Measurements from ENCODE around the gene TMEM59L. TPM values are rescaled to one million over a fixed set of nuclear protein-coding genes. Genes with fewer than 3 reads are reported as not detected.

The TMEM59L gene
- total and polyA plus RNA-seq, 2 of the 13 experiments (the other 11 are each of a cell fraction or from before 2014, with no cell fraction given), result 0.97 to 5.5 TPM

DNA sequence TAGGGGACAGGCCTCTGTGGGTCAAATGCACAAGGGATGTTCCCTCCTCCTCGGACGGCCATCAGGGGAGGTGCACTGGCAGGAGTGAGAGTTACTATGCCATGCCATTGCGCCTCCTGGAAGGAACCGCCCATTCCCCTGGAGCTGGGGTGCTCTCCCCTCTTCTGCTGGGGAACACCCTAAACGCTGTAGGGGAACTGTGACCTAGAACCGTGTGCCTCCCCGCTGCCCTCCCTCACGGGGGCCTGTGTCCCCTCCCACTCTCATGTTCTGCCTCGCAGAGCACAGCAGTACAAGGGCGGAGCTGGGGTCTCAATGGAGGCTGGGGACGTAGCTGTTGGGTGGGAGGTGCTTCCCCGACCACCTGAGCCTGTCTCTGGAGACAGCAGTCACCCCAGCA lies 53.6 kb downstream of the TMEM59L start:
- ChIA-PET CTCF (ENCODE audit: low intra/inter-chr PET ratio, low total read pairs) (no interaction called here), POLR2A (no interaction called here)
- H3K27me3 ChIP-seq (ENCODE audit: control insufficient read depth in 1 of 2, insufficient read depth in 2 of 2, low read length in 2 of 2), result no peaks in the 10 kb centered on the region
- H2AFZ ChIP-seq (ENCODE audit: low read length), result no peak overlapping the region
- H3K36me3 ChIP-seq (replicated peaks in 1 of 2; ENCODE audit: control insufficient read depth in 1 of 2, insufficient read depth in 2 of 2, low read length in 2 of 2), result peaks cover 6 to 7% of the 10 kb centered on the region in 2 experiments; a peak in 3 of 5 replicates
- no peaks in the 10 kb centered on the region for H3K79me2 ChIP-seq (ENCODE audit: insufficient read depth, low read length)
- no peak overlapping the region for H3K4me3 ChIP-seq (replicated peaks in 1 of 3; ENCODE audit: insufficient read depth in 1 of 3, low read depth in 2 of 3, low read length in 3 of 3)
- TF ChIP-seq CHD4 (IDR thresholded peaks at IDR 0.05; ENCODE audit: borderline replicate concordance, low read length) (no peak), ZFP62 (CRISPR knock-in tag; IDR thresholded peaks at IDR 0.05) (no peak), TCF12 (IDR thresholded peaks at IDR 0.05) (no peak), TCF12 (CRISPR knock-in tag; IDR thresholded peaks at IDR 0.05) (no peak), ZNF337 (CRISPR knock-in tag; IDR thresholded peaks at IDR 0.05; ENCODE audit: borderline replicate concordance, low read depth) (no peak), IRF2 (CRISPR knock-in tag; IDR thresholded peaks at IDR 0.05) (no peak), MIXL1 (CRISPR knock-in tag; IDR thresholded peaks at IDR 0.05) (no peak), PCBP2 (optimal IDR thresholded peaks at IDR 0.05; ENCODE audit: low read depth, low read length, poor library complexity, severe bottlenecking) (no peak), RBM39 (IDR thresholded peaks at IDR 0.05; ENCODE audit: low read depth, low read length, poor library complexity, severe bottlenecking) (no peak), SRF (IDR thresholded peaks at IDR 0.05; ENCODE audit: low read depth, low read length) (no peak), EHMT2 (IDR thresholded peaks at IDR 0.05; ENCODE audit: borderline replicate concordance, low read depth, low read length) (no peak), NR3C1 (CRISPR knock-in tag; IDR thresholded peaks at IDR 0.05) (no peak), ZNF737 (CRISPR knock-in tag; IDR thresholded peaks at IDR 0.05; ENCODE audit: borderline replicate concordance) (no peak), FOSL2 (CRISPR knock-in tag; IDR thresholded peaks at IDR 0.05) (no peak), ZNF468 (CRISPR knock-in tag; IDR thresholded peaks at IDR 0.05) (no peak), SUZ12 (IDR thresholded peaks at IDR 0.05; ENCODE audit: low read depth, low read length) (no peak), ETV6 (CRISPR knock-in tag; conservative IDR thresholded peaks at IDR 0.05) (no peak)
- TF ChIP-seq, protein P1, sequence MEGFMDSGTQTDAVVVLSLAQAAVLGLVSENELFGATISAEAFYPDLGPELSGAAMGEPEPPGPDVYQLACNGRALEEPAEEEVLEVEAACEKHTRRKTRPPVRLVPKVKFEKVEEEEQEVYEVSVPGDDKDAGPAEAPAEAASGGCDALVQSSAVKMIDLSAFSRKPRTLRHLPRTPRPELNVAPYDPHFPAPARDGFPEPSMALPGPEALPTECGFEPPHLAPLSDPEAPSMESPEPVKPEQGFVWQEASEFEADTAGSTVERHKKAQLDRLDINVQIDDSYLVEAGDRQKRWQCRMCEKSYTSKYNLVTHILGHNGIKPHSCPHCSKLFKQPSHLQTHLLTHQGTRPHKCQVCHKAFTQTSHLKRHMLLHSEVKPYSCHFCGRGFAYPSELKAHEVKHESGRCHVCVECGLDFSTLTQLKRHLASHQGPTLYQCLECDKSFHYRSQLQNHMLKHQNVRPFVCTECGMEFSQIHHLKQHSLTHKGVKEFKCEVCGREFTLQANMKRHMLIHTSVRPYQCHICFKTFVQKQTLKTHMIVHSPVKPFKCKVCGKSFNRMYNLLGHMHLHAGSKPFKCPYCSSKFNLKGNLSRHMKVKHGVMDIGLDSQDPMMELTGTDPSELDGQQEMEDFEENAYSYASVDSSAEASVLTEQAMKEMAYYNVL (CRISPR knock-in tag; IDR thresholded peaks at IDR 0.05; ENCODE audit: borderline replicate concordance), result no peak
- TF ChIP-seq, protein P2, sequence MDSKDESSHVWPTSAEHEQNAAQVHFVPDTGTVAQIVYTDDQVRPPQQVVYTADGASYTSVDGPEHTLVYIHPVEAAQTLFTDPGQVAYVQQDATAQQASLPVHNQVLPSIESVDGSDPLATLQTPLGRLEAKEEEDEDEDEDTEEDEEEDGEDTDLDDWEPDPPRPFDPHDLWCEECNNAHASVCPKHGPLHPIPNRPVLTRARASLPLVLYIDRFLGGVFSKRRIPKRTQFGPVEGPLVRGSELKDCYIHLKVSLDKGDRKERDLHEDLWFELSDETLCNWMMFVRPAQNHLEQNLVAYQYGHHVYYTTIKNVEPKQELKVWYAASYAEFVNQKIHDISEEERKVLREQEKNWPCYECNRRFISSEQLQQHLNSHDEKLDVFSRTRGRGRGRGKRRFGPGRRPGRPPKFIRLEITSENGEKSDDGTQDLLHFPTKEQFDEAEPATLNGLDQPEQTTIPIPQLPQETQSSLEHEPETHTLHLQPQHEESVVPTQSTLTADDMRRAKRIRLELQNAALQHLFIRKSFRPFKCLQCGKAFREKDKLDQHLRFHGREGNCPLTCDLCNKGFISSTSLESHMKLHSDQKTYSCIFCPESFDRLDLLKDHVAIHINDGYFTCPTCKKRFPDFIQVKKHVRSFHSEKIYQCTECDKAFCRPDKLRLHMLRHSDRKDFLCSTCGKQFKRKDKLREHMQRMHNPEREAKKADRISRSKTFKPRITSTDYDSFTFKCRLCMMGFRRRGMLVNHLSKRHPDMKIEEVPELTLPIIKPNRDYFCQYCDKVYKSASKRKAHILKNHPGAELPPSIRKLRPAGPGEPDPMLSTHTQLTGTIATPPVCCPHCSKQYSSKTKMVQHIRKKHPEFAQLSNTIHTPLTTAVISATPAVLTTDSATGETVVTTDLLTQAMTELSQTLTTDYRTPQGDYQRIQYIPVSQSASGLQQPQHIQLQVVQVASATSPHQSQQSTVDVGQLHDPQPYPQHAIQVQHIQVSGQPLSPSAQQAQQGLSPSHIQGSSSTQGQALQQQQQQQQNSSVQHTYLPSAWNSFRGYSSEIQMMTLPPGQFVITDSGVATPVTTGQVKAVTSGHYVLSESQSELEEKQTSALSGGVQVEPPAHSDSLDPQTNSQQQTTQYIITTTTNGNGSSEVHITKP (CRISPR knock-in tag; IDR thresholded peaks at IDR 0.05; ENCODE audit: low read depth), result no peak
- TF ChIP-seq, protein P3, sequence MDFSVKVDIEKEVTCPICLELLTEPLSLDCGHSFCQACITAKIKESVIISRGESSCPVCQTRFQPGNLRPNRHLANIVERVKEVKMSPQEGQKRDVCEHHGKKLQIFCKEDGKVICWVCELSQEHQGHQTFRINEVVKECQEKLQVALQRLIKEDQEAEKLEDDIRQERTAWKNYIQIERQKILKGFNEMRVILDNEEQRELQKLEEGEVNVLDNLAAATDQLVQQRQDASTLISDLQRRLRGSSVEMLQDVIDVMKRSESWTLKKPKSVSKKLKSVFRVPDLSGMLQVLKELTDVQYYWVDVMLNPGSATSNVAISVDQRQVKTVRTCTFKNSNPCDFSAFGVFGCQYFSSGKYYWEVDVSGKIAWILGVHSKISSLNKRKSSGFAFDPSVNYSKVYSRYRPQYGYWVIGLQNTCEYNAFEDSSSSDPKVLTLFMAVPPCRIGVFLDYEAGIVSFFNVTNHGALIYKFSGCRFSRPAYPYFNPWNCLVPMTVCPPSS (IDR thresholded peaks at IDR 0.05), result no peak
- TF ChIP-seq, protein P4, sequence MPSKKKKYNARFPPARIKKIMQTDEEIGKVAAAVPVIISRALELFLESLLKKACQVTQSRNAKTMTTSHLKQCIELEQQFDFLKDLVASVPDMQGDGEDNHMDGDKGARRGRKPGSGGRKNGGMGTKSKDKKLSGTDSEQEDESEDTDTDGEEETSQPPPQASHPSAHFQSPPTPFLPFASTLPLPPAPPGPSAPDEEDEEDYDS (CRISPR knock-in tag; IDR thresholded peaks at IDR 0.05), result no peak
- H3K27ac ChIP-seq (ENCODE audit: extremely low read length, insufficient read depth, low read length), result no peak overlapping the region
- DNase-seq (ENCODE audit: low spot score), result no peak
- FAIRE-seq, result no peak
- no peaks in the 10 kb centered on the region for H3K9me3 ChIP-seq (ENCODE audit: low read length)
- BruUV-seq (replicated peaks), result no TSS peak
- intact Hi-C loops (cut with micrococcal nuclease; ENCODE audit: unreplicated experiment) (no loop called here), in situ Hi-C loops (cut with HindIII; ENCODE audit: extremely low pct_ligation_motif_present, low pct_unique_long_range_greater_than_20kb) (no loop called here)
- WGBS (ENCODE audit: low lambda C conversion rate), result no CpG with 5 or more reads among the region's 12 CpGs
- H3K4me1 ChIP-seq (ENCODE audit: insufficient read depth, low read length), result peaks cover 10% of the 10 kb centered on the region
- no peaks in the 10 kb centered on the region for H4K20me1 ChIP-seq (ENCODE audit: insufficient read depth, low read length)
- no peak overlapping the region for H3K4me2 ChIP-seq (ENCODE audit: low read depth, low read length)
- no peak overlapping the region for H3K9ac ChIP-seq (ENCODE audit: insufficient read depth, low read depth, low read length)
- ATAC-seq, result no peak
